PC-9 (cell line): ENCODE data around the gene LTA. TPM values are rescaled to one million over a fixed set of nuclear protein-coding genes. Genes with fewer than 3 reads are reported as not detected.

Source experiments
- BruUV-seq: library from RNA; stranded (reverse); fragments of 400-500 nt; replicated peaks from 2 replicates; lab custom pipeline; 2021; lab: Mats Ljungman, UMichigan
- CTCF ChIA-PET: fragments of 300-600 bp; sonication (Branson Sonifier 250); formaldehyde crosslinking; loops from one replicate; lab custom pipeline; 2022; ENCODE audit warnings: antibody characterized with exemption; lab: Charles Lee
- POLR2A ChIA-PET: fragments of 300-600 bp; sonication (Branson Sonifier 250); formaldehyde crosslinking; loops from one replicate; lab custom pipeline; 2022; ENCODE audit warnings: antibody characterized with exemption; ENCODE audit not compliant: unreplicated experiment; lab: Charles Lee
- DNase-seq, 2 experiments: peaks; one replicate each; pipeline versions ENCODE4 v3.0.0 to v3.0.0-alpha.2; 2015 to 2022; ENCODE audit warnings: mixed read lengths in 1 of 2
- H2AFZ ChIP-seq: fragments of 200-600 bp; sonication (generic); 2 replicates; pipeline ENCODE4 v1.8.1; 2017; ENCODE audit warnings: antibody characterized with exemption
- H3F3A ChIP-seq: fragments of 200-600 bp; sonication (generic); 2 replicates; pipeline ENCODE4 v1.8.1; 2017; ENCODE audit warnings: antibody characterized with exemption, mild to moderate bottlenecking, low read depth; ENCODE audit not compliant: insufficient read depth
- H3K27ac ChIP-seq: fragments of 200-600 bp; sonication (generic); 2 replicates; pipeline ENCODE4 v1.6.1; 2016; ENCODE audit warnings: mixed run types
- H3K27me3 ChIP-seq: fragments of 200-600 bp; sonication (generic); 2 replicates; pipeline ENCODE4 v1.6.1; 2016; ENCODE audit warnings: low read depth, mixed run types; ENCODE audit not compliant: insufficient read depth
- H3K36me3 ChIP-seq: fragments of 200-600 bp; sonication (generic); 2 replicates; pipeline ENCODE4 v1.6.1; 2016; ENCODE audit warnings: low read depth, mixed run types
- H3K4me1 ChIP-seq: fragments of 200-600 bp; sonication (generic); replicated peaks from 2 replicates; pipeline ENCODE4 v1.6.1; 2016; ENCODE audit warnings: mixed run types; ENCODE audit not compliant: insufficient read depth
- H3K4me2 ChIP-seq: fragments of 200-600 bp; sonication (generic); 2 replicates; pipeline ENCODE4 v1.6.1; 2017; ENCODE audit warnings: mixed run types
- H3K4me3 ChIP-seq: fragments of 200-600 bp; sonication (generic); 2 replicates; pipeline ENCODE4 v1.6.1; 2016; ENCODE audit warnings: mixed run types
- H3K79me2 ChIP-seq: fragments of 200-600 bp; sonication (generic); 2 replicates; pipeline ENCODE4 v1.6.1; 2017; ENCODE audit warnings: low read depth, mixed run types
- H3K9me2 ChIP-seq: fragments of 200-600 bp; sonication (generic); 2 replicates; pipeline ENCODE4 v1.8.1; 2017; ENCODE audit warnings: mild to moderate bottlenecking; ENCODE audit not compliant: insufficient read depth
- H3K9me3 ChIP-seq: fragments of 200-600 bp; sonication (generic); 2 replicates; pipeline ENCODE4 v1.8.1; 2016; ENCODE audit warnings: low read depth; ENCODE audit not compliant: insufficient read depth
- H4K20me1 ChIP-seq: fragments of 200-600 bp; sonication (generic); 2 replicates; pipeline ENCODE4 v1.8.1; 2017; ENCODE audit not compliant: insufficient read depth
- EZH2 ChIP-seq: fragments of 200-600 bp; sonication (generic); IDR thresholded peaks from 2 replicates; pipeline ENCODE4 v1.8.0; 2017; ENCODE audit warnings: antibody characterized with exemption, low read depth
- intact Hi-C: fragments of 100-400 bp; cut with micrococcal nuclease; formaldehyde crosslinking; loops from one replicate; pipeline ENCODE4 v1.10.0; 2022; ENCODE audit not compliant: unreplicated experiment
- total RNA-seq: library from RNA; stranded (reverse); gene quantifications from 2 replicates; pipeline ENCODE4 v1.2.3, GENCODE V29; 2021
- TF ChIP-seq, protein P1 (sequence below): fragments of 200-600 bp; sonication (generic); conservative IDR thresholded peaks from 2 replicates; pipeline ENCODE4 v1.6.1; 2017; ENCODE audit warnings: mixed run types, antibody characterized with exemption, mild to moderate bottlenecking, moderate library complexity

Gene LTA
- total RNA-seq, 1 experiment from 2014 or later = not detected

DNA sequence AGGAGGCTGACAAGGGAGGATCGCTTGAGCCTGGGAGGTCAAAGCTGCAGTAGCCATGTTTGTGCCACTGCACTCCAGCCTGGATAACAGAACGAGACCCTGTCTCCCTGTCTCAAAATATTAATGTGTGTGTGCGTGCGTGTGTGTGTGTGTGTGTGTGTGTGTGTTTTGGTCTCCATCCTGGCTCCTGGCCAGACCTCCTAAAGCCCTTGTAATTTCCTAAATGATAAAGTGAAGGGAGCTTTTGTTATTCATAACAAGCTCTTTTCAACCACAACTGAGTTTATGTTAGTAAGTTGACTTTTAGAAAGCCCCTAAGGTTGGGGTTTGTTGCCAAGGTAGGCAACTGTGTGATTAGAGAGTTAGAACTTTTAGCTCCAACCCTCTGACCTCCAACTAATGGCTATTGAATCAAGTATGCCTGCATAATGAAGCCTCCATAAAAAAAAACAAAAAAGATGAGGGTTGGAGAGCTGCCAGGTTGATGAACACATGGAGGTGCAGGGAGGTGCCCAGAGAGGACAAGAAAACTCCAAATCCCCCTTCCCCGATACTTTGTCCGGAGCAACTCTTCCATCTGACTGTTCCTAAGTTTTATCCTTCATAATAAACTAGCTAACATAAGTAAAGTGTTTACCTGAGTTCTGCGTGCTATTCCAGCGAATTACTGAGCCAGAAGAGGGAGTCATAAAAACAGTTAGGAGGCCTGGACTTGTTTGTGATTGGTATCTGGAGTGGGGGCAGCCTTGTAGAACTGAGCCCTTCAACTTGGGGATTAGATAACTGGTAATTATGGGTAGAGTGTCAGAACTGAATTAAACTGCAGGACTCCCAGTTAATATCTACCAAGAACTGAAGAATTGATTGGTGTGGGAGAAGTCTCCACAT, 37.7 kb downstream of the LTA start:
- TF ChIP-seq, protein P1, sequence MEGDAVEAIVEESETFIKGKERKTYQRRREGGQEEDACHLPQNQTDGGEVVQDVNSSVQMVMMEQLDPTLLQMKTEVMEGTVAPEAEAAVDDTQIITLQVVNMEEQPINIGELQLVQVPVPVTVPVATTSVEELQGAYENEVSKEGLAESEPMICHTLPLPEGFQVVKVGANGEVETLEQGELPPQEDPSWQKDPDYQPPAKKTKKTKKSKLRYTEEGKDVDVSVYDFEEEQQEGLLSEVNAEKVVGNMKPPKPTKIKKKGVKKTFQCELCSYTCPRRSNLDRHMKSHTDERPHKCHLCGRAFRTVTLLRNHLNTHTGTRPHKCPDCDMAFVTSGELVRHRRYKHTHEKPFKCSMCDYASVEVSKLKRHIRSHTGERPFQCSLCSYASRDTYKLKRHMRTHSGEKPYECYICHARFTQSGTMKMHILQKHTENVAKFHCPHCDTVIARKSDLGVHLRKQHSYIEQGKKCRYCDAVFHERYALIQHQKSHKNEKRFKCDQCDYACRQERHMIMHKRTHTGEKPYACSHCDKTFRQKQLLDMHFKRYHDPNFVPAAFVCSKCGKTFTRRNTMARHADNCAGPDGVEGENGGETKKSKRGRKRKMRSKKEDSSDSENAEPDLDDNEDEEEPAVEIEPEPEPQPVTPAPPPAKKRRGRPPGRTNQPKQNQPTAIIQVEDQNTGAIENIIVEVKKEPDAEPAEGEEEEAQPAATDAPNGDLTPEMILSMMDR = no peak
- no peak overlapping the region for H3K4me3 ChIP-seq
- H3K27me3 ChIP-seq = no peaks in the 10 kb centered on the region
- no peaks in the 10 kb centered on the region for H3K9me2 ChIP-seq
- DNase-seq = no peak
- ChIA-PET CTCF (interaction anchor here (0.5 kb wide), 1 partner anchor 16 kb away, joined by 3 read pairs; no protein-coding TSS in a partner anchor), POLR2A (interaction anchor here (0.6 kb wide), 2 partner anchors 28 to 521 kb away, joined by 3 to 4 read pairs; no protein-coding TSS in a partner anchor)
- H3K9me3 ChIP-seq = no peaks in the 10 kb centered on the region
- no peaks in the 10 kb centered on the region for H3K36me3 ChIP-seq
- H3K4me1 ChIP-seq = no peaks in the 10 kb centered on the region
- H2AFZ ChIP-seq = no peak overlapping the region
- intact Hi-C loops = no loop called here
- no peaks in the 10 kb centered on the region for H3F3A ChIP-seq
- H3K4me2 ChIP-seq = no peak overlapping the region
- H3K27ac ChIP-seq = no peak overlapping the region
- no TSS peak for BruUV-seq
- no peaks in the 10 kb centered on the region for H4K20me1 ChIP-seq
- H3K79me2 ChIP-seq = no peaks in the 10 kb centered on the region

DNA sequence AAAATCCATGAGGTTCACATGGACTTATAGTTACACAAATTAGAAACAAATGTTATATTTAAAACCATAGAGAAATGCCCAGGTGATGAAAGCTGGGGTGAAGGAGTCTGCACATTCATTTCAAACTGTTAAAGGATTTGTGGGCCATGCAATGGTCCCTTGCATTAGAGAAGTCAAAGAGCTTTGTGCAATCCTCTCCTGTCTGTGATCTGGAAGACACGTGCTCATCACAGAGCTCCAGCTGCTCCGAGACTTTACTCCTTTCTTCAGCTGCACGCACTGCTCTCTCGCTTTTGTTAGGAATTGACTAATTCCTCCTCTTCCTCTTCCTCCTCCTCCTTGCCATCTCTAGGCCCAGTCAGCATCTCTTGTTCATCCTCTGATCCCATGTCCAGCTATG, 38.9 kb downstream of the LTA start:
- Histone ChIP-seq H3K27ac (no peak overlapping the region), H3K79me2 (no peaks in the 10 kb centered on the region), H2AFZ (no peak overlapping the region), H3K9me2 (no peaks in the 10 kb centered on the region), H3K9me3 (no peaks in the 10 kb centered on the region), H3K4me1 (0 out of 2 replicates have a peak, but pooled peaks cover 4% of the 10 kb centered on the region), H3F3A (no peaks in the 10 kb centered on the region), H3K4me2 (no peak overlapping the region), H4K20me1 (no peaks in the 10 kb centered on the region), H3K4me3 (no peak overlapping the region), H3K27me3 (no peaks in the 10 kb centered on the region), H3K36me3 (no peaks in the 10 kb centered on the region)
- intact Hi-C loops = no loop called here
- BruUV-seq = no TSS peak
- ChIA-PET CTCF (interaction anchor here (0.5 to 0.7 kb wide), 2 partner anchors 12 to 80 kb away, joined by 3 read pairs; no protein-coding TSS in a partner anchor), POLR2A (no interaction called here)
- TF ChIP-seq, protein P1 = no peak
- TF ChIP-seq EZH2 = no peak
- DNase-seq = no peak

DNA sequence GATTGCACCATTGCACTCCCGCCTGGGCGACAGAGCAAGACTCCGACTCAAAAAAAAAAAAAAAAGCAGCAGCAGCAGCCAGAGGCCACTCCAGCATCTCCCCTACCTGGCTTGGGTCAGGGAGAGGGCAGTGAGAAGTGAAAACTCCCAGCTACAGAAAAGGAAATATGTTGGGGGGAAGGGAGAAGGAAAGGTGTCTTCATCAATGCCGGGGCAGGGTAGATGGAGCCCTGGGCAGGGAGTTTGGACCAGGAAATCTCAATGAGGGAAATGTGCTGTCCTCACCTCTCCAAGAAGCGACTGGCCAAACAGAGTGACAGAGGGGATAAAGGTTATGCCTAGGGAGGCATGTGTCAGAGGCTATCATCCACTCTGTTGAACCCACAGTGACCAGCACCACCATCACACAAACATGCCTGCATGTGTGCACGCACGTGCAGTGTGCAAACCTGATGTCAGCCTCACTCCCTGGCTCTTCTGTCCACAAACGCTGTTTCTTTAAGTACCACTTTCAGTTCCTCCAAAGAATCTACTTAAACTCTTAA, 42.1 kb downstream of the LTA start:
- peaks cover under 1% of the 10 kb centered on the region; the same call in 1 of the 2 replicates for H3F3A ChIP-seq
- no peak overlapping the region for H3K4me3 ChIP-seq
- H3K27me3 ChIP-seq = no peaks in the 10 kb centered on the region
- no peak overlapping the region for H3K4me2 ChIP-seq
- ChIA-PET CTCF (no interaction called here), POLR2A (no interaction called here)
- no peaks in the 10 kb centered on the region for H3K36me3 ChIP-seq
- no peaks in the 10 kb centered on the region for H3K9me3 ChIP-seq
- H3K79me2 ChIP-seq = no peaks in the 10 kb centered on the region
- H2AFZ ChIP-seq = no peak overlapping the region
- H4K20me1 ChIP-seq = no peaks in the 10 kb centered on the region
- DNase-seq = no peak
- H3K27ac ChIP-seq = no peak overlapping the region
- H3K9me2 ChIP-seq = no peaks in the 10 kb centered on the region
- TF ChIP-seq, protein P1 = no peak
- no peak for TF ChIP-seq EZH2
- intact Hi-C loops = no loop called here
- no TSS peak for BruUV-seq
- 0 out of 2 replicates have a peak, but pooled peaks cover 4% of the 10 kb centered on the region for H3K4me1 ChIP-seq
